HCT116 (cell line): Measurements from ENCODE around the gene MPHOSPH6. TPM values are rescaled to one million over a fixed set of nuclear protein-coding genes. Genes with fewer than 3 reads are reported as not detected.

Source experiments
- ATAC-seq: fragments of 200-7000 bp; cut with Tn5 transposase; 2 replicates; pipeline ENCODE4 v1.9.1; 2020; ENCODE audit warnings: mild to moderate bottlenecking, moderate library complexity
- BruUV-seq: library from RNA; stranded (reverse); fragments of 400-500 nt; replicated peaks from 2 replicates; lab custom pipeline; 2021; lab: Mats Ljungman, UMichigan
- CTCF ChIA-PET: fragments of 300-600 bp; sonication (Branson Sonifier 250); formaldehyde crosslinking; loops from one replicate; lab custom pipeline; 2021; ENCODE audit warnings: antibody characterized with exemption; lab: Charles Lee
- POLR2A ChIA-PET: fragments of 300-600, 350-600 bp; sonication (Branson Sonifier 250); formaldehyde crosslinking; loops from one replicate; lab custom pipeline; 2021; ENCODE audit warnings: antibody characterized with exemption; lab: Charles Lee
- RAD21 ChIA-PET, 2 experiments: fragments of 300-600 bp; sonication (Branson Sonifier 250); formaldehyde crosslinking; loops; one replicate each; lab custom pipeline; 2023; ENCODE audit warnings: low total read pairs in 2 of 2; ENCODE audit not compliant: uncharacterized antibody in 2 of 2, unreplicated experiment in 2 of 2, low non-redundant PET in 1 of 2; lab: Charles Lee
- DNase-seq: peaks from one replicate; pipeline ENCODE4 v3.0.0-alpha.2; 2010; ENCODE audit warnings: low read depth, low spot score
- H2AFZ ChIP-seq: fragments of 200-600 bp; shearing (Covaris generic), sonication (generic); 2 replicates; pipeline ENCODE4 v1.6.1; 2017; ENCODE audit warnings: low read depth, mixed run types, mixed read lengths, antibody characterized with exemption, low read length; ENCODE audit not compliant: poor library complexity, severe bottlenecking
- H3K27ac ChIP-seq: 2 replicates; pipeline ENCODE4 v1.5.1; 2012; ENCODE audit warnings: low read depth, low read length
- H3K27me3 ChIP-seq: fragments of 200-600 bp; sonication (generic); 2 replicates; pipeline ENCODE4 v1.6.1; 2016; ENCODE audit warnings: mixed run types, low read length, mixed read lengths; ENCODE audit not compliant: insufficient read depth
- H3K36me3 ChIP-seq, 2 experiments: fragments of 200-500 bp in 1 of 2; fragments of 200-600 bp in 1 of 2; sonication (Bioruptor generic) in 1 of 2; sonication (generic) in 1 of 2; 2 replicates each; pipeline versions ENCODE4 v1.5.1 to v1.6.1; 2014 to 2016; ENCODE audit warnings: low read length in 2 of 2, inconsistent platforms in 1 of 2, mixed read lengths in 1 of 2, mixed run types in 1 of 2; ENCODE audit not compliant: insufficient read depth in 2 of 2, control insufficient read depth in 1 of 2
- H3K4me1 ChIP-seq, 2 experiments: fragments of 200-600 bp in 1 of 2; sonication (generic) in 1 of 2; 2 replicates each; pipeline versions ENCODE4 v1.5.1 to v1.6.1; 2012 to 2017; ENCODE audit warnings: low read length in 2 of 2, inconsistent platforms in 1 of 2, mild to moderate bottlenecking in 1 of 2, mixed read lengths in 1 of 2, mixed run types in 1 of 2, moderate library complexity in 1 of 2; ENCODE audit not compliant: insufficient read depth in 2 of 2, control insufficient read depth in 1 of 2
- H3K4me2 ChIP-seq: fragments of 200-600 bp; sonication (generic); 2 replicates; pipeline ENCODE4 v1.6.1; 2017; ENCODE audit warnings: mixed run types, low read length, mixed read lengths
- H3K4me3 ChIP-seq, 2 experiments: fragments of 200-600 bp in 1 of 2; sonication (generic) in 1 of 2; replicated peaks in 1 of 2; 2 replicates each; pipeline ENCODE4 v1.5.1; 2011 to 2016; ENCODE audit warnings: low read length in 2 of 2, control low read depth in 1 of 2, low read depth in 1 of 2, mild to moderate bottlenecking in 1 of 2, mixed read lengths in 1 of 2, mixed run types in 1 of 2
- H3K79me2 ChIP-seq: fragments of 200-600 bp; sonication (generic); 2 replicates; pipeline ENCODE4 v1.6.1; 2017; ENCODE audit warnings: mild to moderate bottlenecking, mixed run types, low read length, moderate library complexity, mixed read lengths; ENCODE audit not compliant: insufficient read depth
- H3K9ac ChIP-seq: fragments of 200-600 bp; sonication (generic); 2 replicates; pipeline ENCODE4 v1.6.1; 2016; ENCODE audit warnings: low read length, mixed read lengths
- H3K9me2 ChIP-seq: fragments of 200-600 bp; sonication (generic), shearing (Covaris generic); 2 replicates; pipeline ENCODE4 v1.6.1; 2017; ENCODE audit warnings: mixed run types, mild to moderate bottlenecking, moderate library complexity; ENCODE audit not compliant: insufficient read depth
- H3K9me3 ChIP-seq, 2 experiments: fragments of 200-500 bp in 1 of 2; fragments of 200-600 bp in 1 of 2; sonication (Bioruptor generic) in 1 of 2; sonication (generic) in 1 of 2; 2 replicates each; pipeline ENCODE4 v1.6.1; 2014 to 2017; ENCODE audit warnings: low read length in 2 of 2, mixed read lengths in 2 of 2, inconsistent platforms in 1 of 2, low read depth in 1 of 2, mild to moderate bottlenecking in 1 of 2, mixed run types in 1 of 2, moderate library complexity in 1 of 2; ENCODE audit not compliant: control insufficient read depth in 1 of 2, insufficient read depth in 1 of 2
- H4K20me1 ChIP-seq: fragments of 200-600 bp; sonication (generic), shearing (Covaris generic); 2 replicates; pipeline ENCODE4 v1.6.1; 2017; ENCODE audit warnings: mixed run types, mild to moderate bottlenecking, moderate library complexity; ENCODE audit not compliant: insufficient read depth
- CBX3 ChIP-seq: IDR thresholded peaks from 2 replicates; pipeline ENCODE4 v1.6.1; 2012; ENCODE audit warnings: low read depth
- CEBPB ChIP-seq: IDR thresholded peaks from 2 replicates; pipeline ENCODE4 v1.6.1; 2012; ENCODE audit warnings: low read depth
- EGR1 ChIP-seq: IDR thresholded peaks from 2 replicates; pipeline ENCODE4 v1.6.1; 2012; ENCODE audit warnings: low read depth
- EZH2 ChIP-seq: fragments of 200-600 bp; sonication (generic); IDR thresholded peaks from 2 replicates; pipeline ENCODE4 v1.6.1; 2017; ENCODE audit warnings: antibody characterized with exemption, mixed run types
- EZH2phosphoT487 ChIP-seq: fragments of 200-600 bp; IDR thresholded peaks from 2 replicates; pipeline ENCODE4 v1.6.1; 2018; ENCODE audit warnings: antibody characterized with exemption, borderline replicate concordance
- POLR2A ChIP-seq: IDR thresholded peaks from 2 replicates; pipeline ENCODE4 v1.7.0; 2011; ENCODE audit warnings: borderline replicate concordance; ENCODE audit not compliant: insufficient read depth, insufficient read length; ENCODE audit errors: extremely low read depth
- SIN3A ChIP-seq: IDR thresholded peaks from 2 replicates; pipeline ENCODE4 v1.6.1; 2012; ENCODE audit warnings: low read depth
- SP1 ChIP-seq: IDR thresholded peaks from 2 replicates; pipeline ENCODE4 v1.6.1; 2012; ENCODE audit warnings: low read depth
- TCF7L2 ChIP-seq: IDR thresholded peaks from 2 replicates; pipeline ENCODE4 v1.7.0; 2011; ENCODE audit warnings: borderline replicate concordance, inconsistent platforms; ENCODE audit not compliant: insufficient read depth, insufficient read length; ENCODE audit errors: extremely low read depth
- YY1 ChIP-seq: IDR thresholded peaks from 2 replicates; pipeline ENCODE4 v1.6.1; 2011; ENCODE audit warnings: low read length, low read depth, moderate library complexity, mild to moderate bottlenecking; ENCODE audit not compliant: insufficient replicate concordance; ENCODE audit errors: extremely low read depth
- ZFX ChIP-seq: fragments of 450-650 bp; IDR thresholded peaks from 2 replicates; pipeline ENCODE4 v1.6.1; 2017
- intact Hi-C: fragments of 100-400 bp; cut with micrococcal nuclease; formaldehyde crosslinking; loops from 2 replicates; pipeline ENCODE4 v1.10.0; 2022
- total RNA-seq: library from RNA; stranded (reverse); gene quantifications from one replicate; pipeline ENCODE4 v1.2.1, GENCODE V29; 2021; ENCODE audit not compliant: unreplicated experiment
- TF ChIP-seq, protein P1 (sequence below): IDR thresholded peaks from 2 replicates; pipeline ENCODE4 v1.6.1; 2012; ENCODE audit warnings: low read depth
- TF ChIP-seq, protein P2 (sequence below), 3 experiments: fragments of 200-600 bp in 1 of 3; sonication (generic) in 1 of 3; IDR thresholded peaks in 2 of 3; conservative IDR thresholded peaks in 1 of 3; 2 replicates each; pipeline ENCODE4 v1.5.1; 2012 to 2017; ENCODE audit warnings: low read depth in 2 of 3, low read length in 2 of 3, antibody characterized with exemption in 1 of 3, borderline replicate concordance in 1 of 3, control low read depth in 1 of 3, mild to moderate bottlenecking in 1 of 3, mixed read lengths in 1 of 3, mixed run types in 1 of 3, moderate library complexity in 1 of 3; ENCODE audit not compliant: insufficient read depth in 1 of 3
- TF ChIP-seq, protein P3 (sequence below): IDR thresholded peaks from 2 replicates; pipeline ENCODE4 v1.6.1; 2012

Gene MPHOSPH6
- total RNA-seq, 1 experiment from 2014 or later: 52.2 TPM

- H3K36me3 ChIP-seq: no peaks in the 10 kb centered on the region
- ATAC-seq: no peak
- RAD21 ChIA-PET: no interaction called here
- TF ChIP-seq SIN3A: no peak
- TF ChIP-seq, all 23 proteins: peak for 0
- Histone ChIP-seq H3K79me2 (no peaks in the 10 kb centered on the region), H3K4me2 (no peak overlapping the region), H3K4me1 (no peaks in the 10 kb centered on the region), H3K27ac (no peak overlapping the region), H3K4me3 (no peak overlapping the region), H3K27me3 (no peaks in the 10 kb centered on the region), H3K9me2 (no peaks in the 10 kb centered on the region), H3K9me3 (no peaks in the 10 kb centered on the region), H3K9ac (no peak overlapping the region), H2AFZ (no peak overlapping the region), H4K20me1 (no peaks in the 10 kb centered on the region)
- DNase-seq: no peak
- no TSS peak for BruUV-seq
- ChIA-PET CTCF (no interaction called here), POLR2A (no interaction called here)
- intact Hi-C loops: no loop called here
Measured at GRCh38 chr16:82113741-82114140, 56.3 kb downstream of the MPHOSPH6 start.

GRCh38 chr16:82111944-82112343 is 58.1 kb downstream of the MPHOSPH6 start:
- H3K4me1 ChIP-seq: no peaks in the 10 kb centered on the region
- intact Hi-C loops: no loop called here
- ChIA-PET RAD21 (no interaction called here), CTCF (no interaction called here), POLR2A (no interaction called here)
- no peaks in the 10 kb centered on the region for H3K9me3 ChIP-seq
- H3K9me2 ChIP-seq: no peaks in the 10 kb centered on the region
- H3K4me2 ChIP-seq: no peak overlapping the region
- no peak overlapping the region for H3K4me3 ChIP-seq
- DNase-seq: no peak
- H3K27ac ChIP-seq: no peak overlapping the region
- no peak for ATAC-seq
- no peaks in the 10 kb centered on the region for H3K79me2 ChIP-seq
- TF ChIP-seq ZFX (no peak), EZH2 (no peak), EGR1 (no peak), SP1 (no peak), EZH2phosphoT487 (no peak), CBX3 (no peak), TCF7L2 (no peak), YY1 (no peak), POLR2A (no peak), CEBPB (no peak)
- TF ChIP-seq, protein P1, sequence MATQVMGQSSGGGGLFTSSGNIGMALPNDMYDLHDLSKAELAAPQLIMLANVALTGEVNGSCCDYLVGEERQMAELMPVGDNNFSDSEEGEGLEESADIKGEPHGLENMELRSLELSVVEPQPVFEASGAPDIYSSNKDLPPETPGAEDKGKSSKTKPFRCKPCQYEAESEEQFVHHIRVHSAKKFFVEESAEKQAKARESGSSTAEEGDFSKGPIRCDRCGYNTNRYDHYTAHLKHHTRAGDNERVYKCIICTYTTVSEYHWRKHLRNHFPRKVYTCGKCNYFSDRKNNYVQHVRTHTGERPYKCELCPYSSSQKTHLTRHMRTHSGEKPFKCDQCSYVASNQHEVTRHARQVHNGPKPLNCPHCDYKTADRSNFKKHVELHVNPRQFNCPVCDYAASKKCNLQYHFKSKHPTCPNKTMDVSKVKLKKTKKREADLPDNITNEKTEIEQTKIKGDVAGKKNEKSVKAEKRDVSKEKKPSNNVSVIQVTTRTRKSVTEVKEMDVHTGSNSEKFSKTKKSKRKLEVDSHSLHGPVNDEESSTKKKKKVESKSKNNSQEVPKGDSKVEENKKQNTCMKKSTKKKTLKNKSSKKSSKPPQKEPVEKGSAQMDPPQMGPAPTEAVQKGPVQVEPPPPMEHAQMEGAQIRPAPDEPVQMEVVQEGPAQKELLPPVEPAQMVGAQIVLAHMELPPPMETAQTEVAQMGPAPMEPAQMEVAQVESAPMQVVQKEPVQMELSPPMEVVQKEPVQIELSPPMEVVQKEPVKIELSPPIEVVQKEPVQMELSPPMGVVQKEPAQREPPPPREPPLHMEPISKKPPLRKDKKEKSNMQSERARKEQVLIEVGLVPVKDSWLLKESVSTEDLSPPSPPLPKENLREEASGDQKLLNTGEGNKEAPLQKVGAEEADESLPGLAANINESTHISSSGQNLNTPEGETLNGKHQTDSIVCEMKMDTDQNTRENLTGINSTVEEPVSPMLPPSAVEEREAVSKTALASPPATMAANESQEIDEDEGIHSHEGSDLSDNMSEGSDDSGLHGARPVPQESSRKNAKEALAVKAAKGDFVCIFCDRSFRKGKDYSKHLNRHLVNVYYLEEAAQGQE: no peak
- TF ChIP-seq, protein P2, sequence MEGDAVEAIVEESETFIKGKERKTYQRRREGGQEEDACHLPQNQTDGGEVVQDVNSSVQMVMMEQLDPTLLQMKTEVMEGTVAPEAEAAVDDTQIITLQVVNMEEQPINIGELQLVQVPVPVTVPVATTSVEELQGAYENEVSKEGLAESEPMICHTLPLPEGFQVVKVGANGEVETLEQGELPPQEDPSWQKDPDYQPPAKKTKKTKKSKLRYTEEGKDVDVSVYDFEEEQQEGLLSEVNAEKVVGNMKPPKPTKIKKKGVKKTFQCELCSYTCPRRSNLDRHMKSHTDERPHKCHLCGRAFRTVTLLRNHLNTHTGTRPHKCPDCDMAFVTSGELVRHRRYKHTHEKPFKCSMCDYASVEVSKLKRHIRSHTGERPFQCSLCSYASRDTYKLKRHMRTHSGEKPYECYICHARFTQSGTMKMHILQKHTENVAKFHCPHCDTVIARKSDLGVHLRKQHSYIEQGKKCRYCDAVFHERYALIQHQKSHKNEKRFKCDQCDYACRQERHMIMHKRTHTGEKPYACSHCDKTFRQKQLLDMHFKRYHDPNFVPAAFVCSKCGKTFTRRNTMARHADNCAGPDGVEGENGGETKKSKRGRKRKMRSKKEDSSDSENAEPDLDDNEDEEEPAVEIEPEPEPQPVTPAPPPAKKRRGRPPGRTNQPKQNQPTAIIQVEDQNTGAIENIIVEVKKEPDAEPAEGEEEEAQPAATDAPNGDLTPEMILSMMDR (IDR thresholded peaks at IDR 0.05 in 2 of 3, conservative IDR thresholded peaks at IDR 0.05 in 1 of 3; ENCODE audit: borderline replicate concordance in 1 of 3, insufficient read depth in 1 of 3, low read depth in 2 of 3, low read length in 2 of 3): no peak
- TF ChIP-seq, protein P3, sequence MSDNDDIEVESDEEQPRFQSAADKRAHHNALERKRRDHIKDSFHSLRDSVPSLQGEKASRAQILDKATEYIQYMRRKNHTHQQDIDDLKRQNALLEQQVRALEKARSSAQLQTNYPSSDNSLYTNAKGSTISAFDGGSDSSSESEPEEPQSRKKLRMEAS: no peak
- no peaks in the 10 kb centered on the region for H3K36me3 ChIP-seq
- H3K9ac ChIP-seq: no peak overlapping the region
- H2AFZ ChIP-seq: no peak overlapping the region
- no peaks in the 10 kb centered on the region for H3K27me3 ChIP-seq
- H4K20me1 ChIP-seq: no peaks in the 10 kb centered on the region
- BruUV-seq: no TSS peak
